CD4-positive, alpha-beta T cell treated with Interleukin-12 subunit alpha and Interleukin-12 subunit beta, for 1 hour (primary cell): Measurements from ENCODE around the gene RGMA.
"Not testable (repeated sequence)": the region's sequence is repeated elsewhere in the genome, so short reads cannot be mapped to it uniquely, and the experiment has no call there.

Experiments used
- DNase-seq: peaks from one replicate; pipeline ENCODE4 v3.0.0-alpha.2; 2020

RGMA gene

GRCh38 chr15:93031557-93032384 is 57.2 kb downstream of the RGMA start:
- not testable (repeated sequence) for DNase-seq

GRCh38 chr15:93031103-93031464 is 57.9 kb downstream of the RGMA start:
- no peak for DNase-seq

GRCh38 chr15:93030430-93031102 is 58.4 kb downstream of the RGMA start:
- DNase-seq, result peak; percentile 71

- DNase-seq, result no peak
These were observed 59.1 kb downstream of the RGMA start for GRCh38 chr15:93029836-93030429.

GRCh38 chr15:93029214-93029835 is 59.7 kb downstream of the RGMA start:
- no peak for DNase-seq

- no peak for DNase-seq
These were observed 60.3 kb downstream of the RGMA start for GRCh38 chr15:93028632-93029213.

GRCh38 chr15:93028111-93028631 is 60.8 kb downstream of the RGMA start:
- no peak for DNase-seq

GRCh38 chr15:93027413-93027812 is 61.6 kb downstream of the RGMA start:
- DNase-seq, result no peak

GRCh38 chr15:93026380-93026817 is 62.6 kb downstream of the RGMA start:
- DNase-seq, result no peak

GRCh38 chr15:93025625-93025982 is 63.4 kb downstream of the RGMA start:
- no peak for DNase-seq

GRCh38 chr15:93024716-93025624 is 64.0 kb downstream of the RGMA start:
- no peak for DNase-seq

GRCh38 chr15:93024293-93024692 is 64.7 kb downstream of the RGMA start:
- DNase-seq, result no peak

- DNase-seq, result no peak
These were observed 67.8 kb downstream of the RGMA start for GRCh38 chr15:93020976-93021772.

GRCh38 chr15:93019971-93020370 is 69.0 kb downstream of the RGMA start:
- DNase-seq, result no peak

GRCh38 chr15:93019090-93019489 is 69.9 kb downstream of the RGMA start:
- DNase-seq, result no peak

GRCh38 chr15:93018574-93018973 is 70.4 kb downstream of the RGMA start:
- DNase-seq, result no peak

GRCh38 chr15:93017526-93017925 is 71.5 kb downstream of the RGMA start:
- no peak for DNase-seq

- DNase-seq, result no peak
These were observed 76.2 kb downstream of the RGMA start for GRCh38 chr15:93012786-93013185.

GRCh38 chr15:93007994-93008393 is 81.0 kb downstream of the RGMA start:
- DNase-seq, result no peak

GRCh38 chr15:93005133-93005532 is 83.9 kb downstream of the RGMA start:
- no peak for DNase-seq

GRCh38 chr15:93001881-93002280 is 87.1 kb downstream of the RGMA start:
- DNase-seq, result no peak
